GM19397 (cell line): ENCODE measurements around the gene ROR2.

Experiments
- ATAC-seq: cut with Tn5 transposase; IDR thresholded peaks from one replicate; pipeline ENCODE4 v1.9.1; 2021; ENCODE audit warnings: mild to moderate bottlenecking, moderate library complexity; ENCODE audit not compliant: unreplicated experiment

The ROR2 gene

GRCh38 chr9:91844701-91845291 is 105.2 kb downstream of the ROR2 start:
- no peak for ATAC-seq

- no peak for ATAC-seq
Observed at GRCh38 chr9:91844190-91844589, 105.8 kb downstream of the ROR2 start.

- ATAC-seq = no peak
Observed at GRCh38 chr9:91843623-91844148, 106.3 kb downstream of the ROR2 start.

- ATAC-seq = no peak
Observed at GRCh38 chr9:91843093-91843492, 106.9 kb downstream of the ROR2 start.

GRCh38 chr9:91842358-91843049 is 107.5 kb downstream of the ROR2 start:
- no peak for ATAC-seq

- no peak for ATAC-seq
Observed at GRCh38 chr9:91841591-91841990, 108.4 kb downstream of the ROR2 start.

GRCh38 chr9:91840882-91841281 is 109.1 kb downstream of the ROR2 start:
- no peak for ATAC-seq

- no peak for ATAC-seq
Observed at GRCh38 chr9:91840469-91840868, 109.6 kb downstream of the ROR2 start.

- no peak for ATAC-seq
Observed at GRCh38 chr9:91839926-91840465, 110.0 kb downstream of the ROR2 start.

GRCh38 chr9:91837981-91838731 is 111.9 kb downstream of the ROR2 start:
- ATAC-seq = no peak

GRCh38 chr9:91836515-91836914 is 113.5 kb downstream of the ROR2 start:
- no peak for ATAC-seq

GRCh38 chr9:91835632-91836031 is 114.4 kb downstream of the ROR2 start:
- no peak for ATAC-seq

GRCh38 chr9:91835216-91835615 is 114.8 kb downstream of the ROR2 start:
- no peak for ATAC-seq

GRCh38 chr9:91834740-91835139 is 115.3 kb downstream of the ROR2 start:
- ATAC-seq = no peak

- no peak for ATAC-seq
Observed at GRCh38 chr9:91833878-91834255, 116.2 kb downstream of the ROR2 start.

- ATAC-seq = no peak
Observed at GRCh38 chr9:91833096-91833877, 116.7 kb downstream of the ROR2 start.

GRCh38 chr9:91832322-91832721 is 117.7 kb downstream of the ROR2 start:
- no peak for ATAC-seq

GRCh38 chr9:91825866-91826265 is 124.2 kb downstream of the ROR2 start:
- ATAC-seq = no peak

- ATAC-seq = no peak
Observed at GRCh38 chr9:91825422-91825821, 124.6 kb downstream of the ROR2 start.

GRCh38 chr9:91824601-91825305 is 125.3 kb downstream of the ROR2 start:
- ATAC-seq = no peak
